Stimulated activated memory B cell treated with anti-CD40 and anti-IgM and Interleukin-4, amounts not matched to agents 10 μg/mL and 1 μg/mL and 100 μg/mL, for 72 hours (primary cell): ENCODE measurements around the gene PKP4.

Experiments
- ATAC-seq: fragments of 150-1000 bp; cut with Tn5 transposase; 2 replicates; pipeline ENCODE4 v1.10.0; 2021
- H3K27ac Mint-ChIP-seq: one replicate; pipeline ENCODE4 v1.8.0; 2022; ENCODE audit warnings: mild to moderate bottlenecking, mixed read lengths
- H3K27me3 Mint-ChIP-seq: one replicate; pipeline ENCODE4 v1.8.0; 2022; ENCODE audit warnings: mixed read lengths
- H3K36me3 Mint-ChIP-seq: one replicate; pipeline ENCODE4 v1.8.0; 2022; ENCODE audit warnings: mixed read lengths
- H3K4me1 Mint-ChIP-seq: one replicate; pipeline ENCODE4 v1.8.0; 2022; ENCODE audit warnings: mixed read lengths
- H3K4me3 Mint-ChIP-seq: one replicate; pipeline ENCODE4 v1.8.0; 2022; ENCODE audit warnings: mild to moderate bottlenecking, moderate library complexity, mixed read lengths
- H3K9me3 Mint-ChIP-seq: one replicate; pipeline ENCODE4 v1.8.0; 2022; ENCODE audit warnings: mixed read lengths

PKP4 gene

DNA sequence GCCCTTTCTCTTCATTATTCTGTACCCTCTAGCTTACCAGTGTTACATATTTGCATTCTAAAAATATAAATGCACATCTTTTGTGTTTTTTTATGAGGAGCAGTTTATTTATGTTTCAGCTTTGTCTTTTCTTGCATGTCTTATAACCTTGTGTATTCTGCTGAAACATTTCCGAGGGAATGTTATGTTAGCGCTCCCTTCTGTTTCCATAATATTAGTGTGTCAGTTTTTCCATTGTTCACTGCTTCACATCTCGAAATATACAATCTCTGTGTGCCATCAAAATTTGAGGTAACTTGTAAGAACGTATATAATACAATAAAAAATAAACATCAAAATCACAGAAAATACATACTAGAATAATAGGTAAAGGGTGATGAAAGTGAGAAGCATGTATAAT lies 153.3 kb downstream of the PKP4 start:
- Mint-ChIP-seq H3K4me3 (no peak overlapping the region), H3K27me3 (no peaks in the 10 kb centered on the region), H3K4me1 (no peaks in the 10 kb centered on the region), H3K9me3 (no peaks in the 10 kb centered on the region), H3K36me3 (no peaks in the 10 kb centered on the region), H3K27ac (no peak overlapping the region)
- ATAC-seq: no peak

DNA sequence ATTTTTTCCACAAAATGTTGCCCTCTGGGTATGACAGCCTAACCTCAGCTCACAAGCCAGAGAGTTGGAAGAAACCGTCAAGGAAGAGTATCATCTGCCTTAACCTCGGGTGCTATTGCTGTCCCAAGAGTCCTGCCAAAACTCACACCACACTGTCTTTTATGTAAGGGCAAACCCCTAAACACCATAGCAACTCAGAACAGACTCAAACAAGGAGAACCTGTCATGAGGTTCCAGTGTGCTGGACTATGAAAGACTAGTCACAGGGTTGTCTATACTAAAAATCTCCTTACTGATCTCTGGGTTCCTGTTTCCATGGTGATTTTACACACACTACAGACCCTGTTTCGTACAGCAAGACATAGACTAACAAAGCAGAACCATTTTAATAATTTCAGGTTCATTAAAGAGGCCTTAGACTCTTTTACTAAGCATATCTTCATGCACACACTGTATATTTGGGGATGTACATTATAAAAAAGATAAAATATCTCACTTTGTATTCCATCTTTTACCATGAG lies 159.8 kb downstream of the PKP4 start:
- H3K9me3 Mint-ChIP-seq: no peaks in the 10 kb centered on the region
- no peaks in the 10 kb centered on the region for H3K36me3 Mint-ChIP-seq
- no peak for ATAC-seq
- H3K4me3 Mint-ChIP-seq: no peak overlapping the region
- no peak overlapping the region for H3K27ac Mint-ChIP-seq
- no peaks in the 10 kb centered on the region for H3K27me3 Mint-ChIP-seq
- no peaks in the 10 kb centered on the region for H3K4me1 Mint-ChIP-seq

DNA sequence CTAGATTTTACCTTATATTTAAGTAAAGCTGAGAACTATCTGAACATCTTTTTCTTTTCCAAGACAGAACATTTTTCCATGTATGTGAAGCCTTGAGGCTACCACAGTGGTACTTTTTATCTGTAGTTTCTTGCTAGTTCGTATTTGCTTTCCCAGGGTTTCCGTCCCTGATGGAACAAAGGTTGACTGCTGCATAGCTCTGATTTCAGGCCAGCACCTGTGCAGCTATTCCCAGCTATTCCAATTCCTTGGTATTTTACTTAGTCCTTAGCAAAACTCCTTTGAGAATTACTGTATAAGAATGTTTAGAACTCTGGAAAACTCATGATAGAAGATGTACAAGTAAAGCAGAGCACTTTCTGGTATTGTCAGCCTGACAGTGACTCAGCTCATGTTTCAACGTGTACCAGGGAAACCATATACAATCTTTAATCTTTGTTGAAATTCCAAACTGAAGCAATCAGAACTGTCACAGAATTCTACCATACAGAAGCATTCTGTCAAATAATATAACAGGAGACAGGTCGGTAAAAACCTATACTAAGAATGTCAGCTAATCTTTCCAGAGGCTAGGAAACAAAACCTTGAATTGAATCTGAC lies 162.2 kb downstream of the PKP4 start:
- Mint-ChIP-seq H3K9me3 (no peaks in the 10 kb centered on the region), H3K4me1 (no peaks in the 10 kb centered on the region), H3K4me3 (no peak overlapping the region), H3K27ac (no peak overlapping the region), H3K27me3 (no peaks in the 10 kb centered on the region), H3K36me3 (no peaks in the 10 kb centered on the region)
- ATAC-seq: no peak

DNA sequence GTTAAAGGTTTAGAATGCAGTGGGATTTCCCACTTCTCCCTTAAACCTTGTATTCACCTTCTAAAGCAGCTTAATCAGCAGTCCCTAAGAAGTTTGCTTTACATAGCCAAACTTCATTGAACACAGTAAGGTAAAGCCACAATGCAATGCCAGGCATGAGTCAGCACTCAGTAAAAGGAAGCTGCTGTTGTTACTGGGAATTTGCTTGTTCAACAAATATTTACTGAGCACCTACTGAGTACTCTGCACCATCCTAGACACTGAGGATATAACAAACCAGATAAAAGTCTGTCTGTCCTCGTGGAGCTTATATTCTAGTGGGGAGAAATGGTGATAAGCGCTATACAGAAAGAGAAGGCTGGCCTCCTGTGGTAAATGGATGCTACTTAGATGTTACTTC lies 162.7 kb downstream of the PKP4 start:
- no peak overlapping the region for H3K4me3 Mint-ChIP-seq
- no peak for ATAC-seq
- H3K27ac Mint-ChIP-seq: no peak overlapping the region
- H3K36me3 Mint-ChIP-seq: no peaks in the 10 kb centered on the region
- no peaks in the 10 kb centered on the region for H3K4me1 Mint-ChIP-seq
- no peaks in the 10 kb centered on the region for H3K27me3 Mint-ChIP-seq
- no peaks in the 10 kb centered on the region for H3K9me3 Mint-ChIP-seq

DNA sequence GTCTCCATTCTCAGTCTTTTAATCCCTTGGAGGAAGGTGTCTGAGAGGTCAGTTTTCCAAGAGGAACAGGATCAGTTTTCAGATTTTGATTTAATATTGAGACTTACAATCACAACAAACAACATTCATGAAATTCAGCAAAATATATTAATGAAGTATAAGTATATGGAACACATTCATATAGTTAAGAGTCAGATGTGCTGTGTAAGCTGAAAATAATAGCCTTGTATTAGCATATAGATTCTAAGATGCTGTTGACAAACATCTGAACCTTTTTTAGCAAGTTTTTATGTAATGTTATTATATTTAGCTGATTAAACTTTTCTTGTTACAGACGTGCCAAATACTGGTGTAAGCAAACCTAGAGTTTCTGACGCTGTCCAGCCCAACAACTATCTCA lies 163.9 kb downstream of the PKP4 start:
- Mint-ChIP-seq H3K27me3 (no peaks in the 10 kb centered on the region), H3K4me1 (no peaks in the 10 kb centered on the region), H3K9me3 (no peaks in the 10 kb centered on the region), H3K27ac (no peak overlapping the region), H3K4me3 (no peak overlapping the region), H3K36me3 (no peaks in the 10 kb centered on the region)
- no peak for ATAC-seq

DNA sequence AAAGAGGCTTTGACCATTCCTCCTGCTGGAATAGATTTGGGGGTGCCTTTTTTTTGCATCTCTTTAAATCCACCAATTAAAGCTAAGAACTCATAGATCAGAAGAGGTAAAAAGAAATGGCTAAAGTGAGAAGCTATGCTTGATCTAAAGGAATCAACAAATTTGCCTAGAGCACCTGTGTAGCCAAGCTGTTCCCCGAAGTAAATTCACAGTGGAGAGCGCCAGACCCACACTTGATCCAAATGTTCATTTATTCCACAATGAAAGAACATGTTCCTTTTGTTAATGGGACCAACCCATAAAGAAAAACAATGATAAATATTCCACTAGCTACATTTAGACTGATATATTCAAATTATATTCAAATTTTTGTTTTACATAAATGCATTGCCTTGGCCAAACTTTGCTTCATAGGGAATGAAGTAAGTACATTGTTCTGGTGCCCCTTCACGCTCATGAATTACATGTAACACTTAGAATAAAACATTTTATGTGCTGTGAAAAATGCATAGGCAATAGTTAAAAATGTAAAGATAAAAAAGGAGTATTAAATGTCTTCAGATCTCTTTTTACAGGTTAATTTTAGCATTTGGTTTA lies 167.4 kb downstream of the PKP4 start:
- no peak overlapping the region for H3K27ac Mint-ChIP-seq
- H3K9me3 Mint-ChIP-seq: no peaks in the 10 kb centered on the region
- H3K36me3 Mint-ChIP-seq: no peaks in the 10 kb centered on the region
- no peaks in the 10 kb centered on the region for H3K27me3 Mint-ChIP-seq
- ATAC-seq: no peak
- no peaks in the 10 kb centered on the region for H3K4me1 Mint-ChIP-seq
- H3K4me3 Mint-ChIP-seq: no peak overlapping the region

DNA sequence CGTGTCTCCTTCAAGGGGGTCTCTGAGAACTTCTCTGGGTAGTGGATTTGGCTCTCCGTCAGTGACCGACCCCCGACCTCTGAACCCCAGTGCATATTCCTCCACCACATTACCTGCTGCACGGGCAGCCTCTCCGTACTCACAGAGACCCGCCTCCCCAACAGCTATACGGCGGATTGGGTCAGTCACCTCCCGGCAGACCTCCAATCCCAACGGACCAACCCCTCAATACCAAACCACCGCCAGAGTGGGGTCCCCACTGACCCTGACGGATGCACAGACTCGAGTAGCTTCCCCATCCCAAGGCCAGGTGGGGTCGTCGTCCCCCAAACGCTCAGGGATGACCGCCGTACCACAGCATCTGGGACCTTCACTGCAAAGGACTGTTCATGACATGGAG lies 168.2 kb downstream of the PKP4 start:
- Mint-ChIP-seq H3K4me3 (no peak overlapping the region), H3K4me1 (no peaks in the 10 kb centered on the region), H3K9me3 (no peaks in the 10 kb centered on the region), H3K27me3 (no peaks in the 10 kb centered on the region), H3K36me3 (no peaks in the 10 kb centered on the region), H3K27ac (no peak overlapping the region)
- peak; percentile 34 for ATAC-seq

DNA sequence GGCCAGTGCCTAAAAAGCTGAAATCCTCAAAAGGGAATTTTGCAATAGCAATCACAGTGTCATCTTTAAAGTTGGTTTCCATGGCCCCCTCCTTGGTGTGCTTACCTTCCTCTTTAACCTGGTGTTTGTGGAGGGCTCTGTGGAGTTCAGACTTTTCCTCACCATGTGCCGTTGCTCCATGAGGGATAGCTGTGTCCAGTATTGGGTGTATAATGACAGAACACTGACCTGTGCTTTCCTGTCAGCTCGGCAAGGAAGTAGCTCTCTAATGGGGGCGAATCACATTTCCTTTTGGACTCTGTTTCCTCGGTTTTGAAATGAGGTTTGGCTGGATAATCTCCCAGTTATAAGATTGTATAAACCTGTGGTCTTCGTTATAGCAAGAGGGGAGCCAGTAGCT lies 172.4 kb downstream of the PKP4 start:
- Mint-ChIP-seq H3K4me1 (no peaks in the 10 kb centered on the region), H3K4me3 (no peak overlapping the region), H3K27ac (no peak overlapping the region), H3K27me3 (no peaks in the 10 kb centered on the region), H3K36me3 (peaks cover 4% of the 10 kb centered on the region), H3K9me3 (no peaks in the 10 kb centered on the region)
- ATAC-seq: no peak

DNA sequence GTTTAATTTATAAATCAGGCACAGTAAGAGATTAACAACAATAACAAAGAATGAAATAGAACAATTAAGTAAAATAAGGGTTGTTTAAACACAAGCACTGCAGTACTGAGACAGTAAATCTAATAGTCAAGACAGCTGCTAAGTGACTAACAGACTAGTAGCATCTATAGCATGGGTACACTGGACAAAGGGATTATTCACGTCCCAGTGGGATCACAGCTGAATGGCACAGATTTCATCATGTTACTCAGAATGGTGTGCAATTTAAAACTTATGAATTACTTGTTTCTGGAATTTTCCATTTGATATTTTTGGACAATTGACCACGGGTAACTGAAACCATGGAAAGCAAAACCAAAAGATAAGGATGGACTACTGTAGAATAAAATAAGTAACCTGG lies 176.5 kb downstream of the PKP4 start:
- ATAC-seq: no peak
- Mint-ChIP-seq H3K9me3 (no peaks in the 10 kb centered on the region), H3K4me1 (no peaks in the 10 kb centered on the region), H3K27ac (no peak overlapping the region), H3K4me3 (no peak overlapping the region), H3K27me3 (no peaks in the 10 kb centered on the region), H3K36me3 (peaks cover 10% of the 10 kb centered on the region)

DNA sequence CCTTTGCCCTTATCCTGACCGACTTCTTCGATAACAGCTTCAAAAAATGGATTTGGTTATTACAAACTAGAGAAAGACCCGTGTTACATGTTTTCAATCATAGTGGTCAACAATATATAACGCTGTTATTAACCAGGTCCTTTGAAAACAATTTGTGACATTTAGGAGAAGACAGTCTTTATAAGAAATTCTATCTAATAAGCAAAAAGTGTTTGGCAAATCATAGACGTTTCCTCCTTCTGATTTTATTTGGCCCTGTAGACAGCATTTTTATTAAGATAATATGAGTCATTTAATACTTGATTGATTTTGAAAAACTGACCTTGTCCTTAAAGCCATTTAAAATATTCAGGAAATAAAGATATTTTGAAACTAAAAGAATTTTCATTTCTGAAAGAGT lies 177.9 kb downstream of the PKP4 start:
- H3K27ac Mint-ChIP-seq: no peak overlapping the region
- no peaks in the 10 kb centered on the region for H3K4me1 Mint-ChIP-seq
- peaks cover 10% of the 10 kb centered on the region for H3K36me3 Mint-ChIP-seq
- no peaks in the 10 kb centered on the region for H3K27me3 Mint-ChIP-seq
- H3K9me3 Mint-ChIP-seq: no peaks in the 10 kb centered on the region
- no peak overlapping the region for H3K4me3 Mint-ChIP-seq
- no peak for ATAC-seq

DNA sequence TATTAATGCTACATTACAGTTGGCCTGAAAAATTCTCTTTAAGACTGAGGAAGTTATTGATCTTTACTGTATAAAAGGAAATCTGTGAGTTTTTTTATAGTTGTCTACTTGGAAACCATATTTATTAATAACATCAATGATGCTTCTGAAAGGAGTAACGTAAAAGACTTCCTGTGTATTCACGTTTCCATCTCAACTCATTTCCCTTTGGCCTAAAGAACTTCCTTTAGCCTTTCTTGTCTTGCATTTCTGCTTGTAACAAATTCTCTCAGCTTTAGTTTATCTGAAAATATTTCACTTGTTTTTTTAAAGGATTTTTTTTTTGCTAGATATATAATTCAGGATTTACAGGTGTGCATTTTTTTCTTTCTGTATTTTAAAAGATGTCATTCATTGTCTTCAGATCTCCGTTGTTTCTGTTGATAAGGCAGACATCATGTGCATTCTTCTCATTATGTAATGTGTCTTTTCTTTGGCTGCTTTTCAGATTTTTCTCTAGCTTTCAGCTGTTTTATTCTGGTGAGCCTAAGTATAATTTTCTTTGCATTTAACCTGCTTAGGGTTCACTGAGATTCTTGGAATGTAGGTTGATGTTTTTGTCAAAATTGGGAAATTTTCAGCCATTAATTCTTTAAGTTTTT lies 179.3 kb downstream of the PKP4 start:
- Mint-ChIP-seq H3K4me3 (no peak overlapping the region), H3K36me3 (peaks cover 10% of the 10 kb centered on the region), H3K27ac (no peak overlapping the region), H3K27me3 (no peaks in the 10 kb centered on the region), H3K9me3 (no peaks in the 10 kb centered on the region), H3K4me1 (peaks cover 6% of the 10 kb centered on the region)
- no peak for ATAC-seq

DNA sequence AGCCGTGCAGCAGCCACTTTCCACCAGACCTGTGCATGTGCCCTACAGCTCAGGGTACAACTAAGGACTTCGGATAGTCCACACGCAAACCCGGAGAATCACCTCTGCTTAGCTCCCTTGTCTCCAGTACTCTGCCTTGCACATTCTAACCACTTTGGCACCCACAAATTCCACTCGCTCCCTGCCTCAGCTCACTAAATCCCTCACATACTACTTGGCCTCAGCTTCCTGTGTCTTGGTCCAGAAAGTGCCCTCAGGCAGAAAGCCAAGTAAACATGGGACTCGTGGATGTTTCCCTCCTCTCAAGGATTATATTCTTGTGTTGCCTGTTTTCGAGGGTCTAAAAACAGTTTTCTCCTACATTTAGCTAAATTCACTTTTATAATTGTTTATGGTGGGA lies 180.6 kb downstream of the PKP4 start:
- H3K27me3 Mint-ChIP-seq: no peaks in the 10 kb centered on the region
- no peak for ATAC-seq
- H3K36me3 Mint-ChIP-seq: peaks cover 6% of the 10 kb centered on the region
- peaks cover 6% of the 10 kb centered on the region for H3K4me1 Mint-ChIP-seq
- no peak overlapping the region for H3K27ac Mint-ChIP-seq
- no peaks in the 10 kb centered on the region for H3K9me3 Mint-ChIP-seq
- H3K4me3 Mint-ChIP-seq: no peak overlapping the region

DNA sequence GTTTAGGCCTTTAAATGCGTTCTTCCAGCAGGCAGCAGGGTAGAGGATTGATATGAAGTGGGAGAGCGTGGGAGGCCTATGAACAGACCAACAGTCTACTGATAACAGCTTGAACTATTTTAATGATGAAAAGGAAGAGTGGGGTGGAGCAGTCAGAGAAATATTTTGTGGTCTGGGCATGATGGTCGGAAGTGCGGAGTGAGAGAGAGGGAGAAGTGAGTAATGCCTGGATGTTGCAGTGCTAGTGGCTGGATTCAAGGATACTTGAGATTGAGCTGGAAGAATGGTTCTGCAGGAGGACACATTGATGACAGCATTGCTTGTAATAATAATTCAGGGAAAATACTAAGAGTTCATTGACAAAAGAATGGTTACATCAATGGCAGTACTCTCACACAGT lies 187.4 kb downstream of the PKP4 start:
- Mint-ChIP-seq H3K27ac (no peak overlapping the region), H3K4me3 (no peak overlapping the region), H3K9me3 (no peaks in the 10 kb centered on the region), H3K4me1 (peaks cover 6% of the 10 kb centered on the region), H3K36me3 (no peaks in the 10 kb centered on the region), H3K27me3 (no peaks in the 10 kb centered on the region)
- no peak for ATAC-seq

DNA sequence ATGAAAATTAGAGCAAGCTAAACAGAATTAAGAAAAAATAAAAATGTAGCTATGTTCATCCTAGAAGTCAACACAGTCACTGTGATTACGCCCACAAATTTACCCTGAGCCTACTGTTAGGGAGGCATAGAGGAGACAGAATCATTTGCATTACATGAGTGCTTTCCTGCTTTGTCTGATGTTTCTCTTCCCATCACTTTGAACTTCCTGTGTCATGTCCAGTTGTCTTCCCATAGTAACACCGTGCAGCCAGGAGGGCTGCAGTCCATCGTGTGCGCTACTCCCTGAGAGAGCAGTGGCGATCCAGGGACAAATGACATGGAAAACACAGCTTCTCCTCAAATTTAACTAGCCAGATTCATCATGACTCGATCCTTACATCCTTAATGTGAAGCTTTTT lies 188.5 kb downstream of the PKP4 start:
- peaks cover 2% of the 10 kb centered on the region for H3K4me1 Mint-ChIP-seq
- no peaks in the 10 kb centered on the region for H3K9me3 Mint-ChIP-seq
- H3K36me3 Mint-ChIP-seq: no peaks in the 10 kb centered on the region
- H3K27me3 Mint-ChIP-seq: no peaks in the 10 kb centered on the region
- H3K27ac Mint-ChIP-seq: no peak overlapping the region
- no peak overlapping the region for H3K4me3 Mint-ChIP-seq
- ATAC-seq: no peak

DNA sequence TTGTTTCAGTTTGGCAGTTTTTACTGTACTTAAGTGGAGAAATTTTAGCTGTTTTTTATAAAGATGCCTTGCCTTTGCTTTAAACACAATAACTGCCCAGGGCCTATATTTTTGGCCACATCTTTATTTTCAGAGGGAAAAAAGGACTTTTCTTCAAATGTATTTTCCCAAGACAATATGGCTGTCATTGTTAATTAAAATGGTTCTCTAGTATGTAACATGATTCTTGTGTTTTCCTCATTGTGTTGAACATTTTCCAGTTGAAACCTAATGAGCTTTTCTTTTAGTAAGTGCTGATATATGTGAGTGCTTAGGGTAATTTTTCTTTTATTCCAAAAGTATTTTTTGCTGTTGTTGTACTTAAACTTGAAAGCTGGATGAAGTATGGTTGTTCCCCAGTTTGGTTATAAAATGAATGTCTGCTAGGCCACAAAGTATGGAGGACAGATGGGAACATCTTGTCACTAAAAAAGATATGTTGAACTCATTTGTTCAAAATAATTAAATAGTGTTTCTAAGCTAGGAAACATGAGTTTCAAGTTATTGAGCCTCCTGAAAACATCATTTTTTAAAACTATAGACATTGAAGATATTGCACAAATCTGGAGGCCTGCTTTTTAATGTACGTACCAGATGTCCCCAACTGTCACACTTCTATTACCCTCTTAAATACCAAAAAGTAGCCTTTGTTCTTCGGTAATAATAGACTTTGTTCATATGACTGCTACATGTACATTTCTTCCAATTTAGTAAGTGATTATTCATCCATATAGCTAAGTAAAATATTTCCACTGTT lies 190.9 kb downstream of the PKP4 start:
- H3K36me3 Mint-ChIP-seq: no peaks in the 10 kb centered on the region

More for the DNA sequence above, 190.9 kb downstream of the PKP4 start:
- H3K27me3 Mint-ChIP-seq: no peaks in the 10 kb centered on the region
- H3K9me3 Mint-ChIP-seq: no peaks in the 10 kb centered on the region
- ATAC-seq: no peak
- H3K4me3 Mint-ChIP-seq: no peak overlapping the region
- no peak overlapping the region for H3K27ac Mint-ChIP-seq
- no peaks in the 10 kb centered on the region for H3K4me1 Mint-ChIP-seq
